HG03354 (cell line): ENCODE measurements around the gene HBZ.
"Not testable (repeated sequence)": the region's sequence is repeated elsewhere in the genome, so short reads cannot be mapped to it uniquely, and the experiment has no call there.

Source experiments
- ATAC-seq: cut with Tn5 transposase; IDR thresholded peaks from one replicate; pipeline ENCODE4 v1.9.1; 2021; ENCODE audit warnings: mild to moderate bottlenecking; ENCODE audit not compliant: unreplicated experiment, poor library complexity, severe bottlenecking

Gene HBZ

DNA sequence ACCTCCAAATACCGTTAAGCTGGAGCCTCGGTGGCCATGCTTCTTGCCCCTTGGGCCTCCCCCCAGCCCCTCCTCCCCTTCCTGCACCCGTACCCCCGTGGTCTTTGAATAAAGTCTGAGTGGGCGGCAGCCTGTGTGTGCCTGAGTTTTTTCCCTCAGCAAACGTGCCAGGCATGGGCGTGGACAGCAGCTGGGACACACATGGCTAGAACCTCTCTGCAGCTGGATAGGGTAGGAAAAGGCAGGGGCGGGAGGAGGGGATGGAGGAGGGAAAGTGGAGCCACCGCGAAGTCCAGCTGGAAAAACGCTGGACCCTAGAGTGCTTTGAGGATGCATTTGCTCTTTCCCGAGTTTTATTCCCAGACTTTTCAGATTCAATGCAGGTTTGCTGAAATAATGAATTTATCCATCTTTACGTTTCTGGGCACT lies 25.0 kb downstream of the HBZ start:
- no peak for ATAC-seq

DNA sequence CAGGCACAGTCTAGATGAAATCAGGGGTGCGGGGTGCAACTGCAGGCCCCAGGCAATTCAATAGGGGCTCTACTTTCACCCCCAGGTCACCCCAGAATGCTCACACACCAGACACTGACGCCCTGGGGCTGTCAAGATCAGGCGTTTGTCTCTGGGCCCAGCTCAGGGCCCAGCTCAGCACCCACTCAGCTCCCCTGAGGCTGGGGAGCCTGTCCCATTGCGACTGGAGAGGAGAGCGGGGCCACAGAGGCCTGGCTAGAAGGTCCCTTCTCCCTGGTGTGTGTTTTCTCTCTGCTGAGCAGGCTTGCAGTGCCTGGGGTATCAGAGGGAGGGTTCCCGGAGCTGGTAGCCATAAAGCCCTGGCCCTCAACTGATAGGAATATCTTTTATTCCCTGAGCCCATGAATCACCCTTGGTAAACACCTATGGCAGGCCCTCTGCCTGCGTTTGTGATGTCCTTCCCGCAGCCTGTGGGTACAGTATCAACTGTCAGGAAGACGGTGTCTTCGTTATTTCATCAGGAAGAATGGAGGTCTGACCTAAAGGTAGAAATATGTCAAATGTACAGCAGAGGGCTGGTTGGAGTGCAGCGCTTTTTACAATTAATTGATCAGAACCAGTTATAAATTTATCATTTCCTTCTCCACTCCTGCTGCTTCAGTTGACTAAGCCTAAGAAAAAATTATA lies 25.7 kb downstream of the HBZ start:
- no peak for ATAC-seq

DNA sequence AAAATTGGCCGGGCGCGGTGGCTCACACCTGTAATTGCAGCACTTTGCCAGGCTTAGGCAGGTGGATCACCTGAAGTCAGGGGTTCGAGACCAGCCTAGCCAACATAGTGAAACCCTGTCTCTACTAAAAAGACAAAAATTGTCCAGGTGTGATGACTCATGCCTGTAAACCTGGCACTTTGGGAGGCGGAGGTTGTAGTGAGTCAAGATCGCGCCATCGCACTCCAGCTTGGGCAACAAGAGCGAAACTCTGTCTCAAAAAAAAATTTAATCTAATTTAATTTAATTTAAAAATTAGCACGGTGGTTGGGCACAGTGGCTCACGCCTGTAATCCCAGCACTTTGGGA lies 26.2 kb downstream of the HBZ start:
- ATAC-seq, result no peak

DNA sequence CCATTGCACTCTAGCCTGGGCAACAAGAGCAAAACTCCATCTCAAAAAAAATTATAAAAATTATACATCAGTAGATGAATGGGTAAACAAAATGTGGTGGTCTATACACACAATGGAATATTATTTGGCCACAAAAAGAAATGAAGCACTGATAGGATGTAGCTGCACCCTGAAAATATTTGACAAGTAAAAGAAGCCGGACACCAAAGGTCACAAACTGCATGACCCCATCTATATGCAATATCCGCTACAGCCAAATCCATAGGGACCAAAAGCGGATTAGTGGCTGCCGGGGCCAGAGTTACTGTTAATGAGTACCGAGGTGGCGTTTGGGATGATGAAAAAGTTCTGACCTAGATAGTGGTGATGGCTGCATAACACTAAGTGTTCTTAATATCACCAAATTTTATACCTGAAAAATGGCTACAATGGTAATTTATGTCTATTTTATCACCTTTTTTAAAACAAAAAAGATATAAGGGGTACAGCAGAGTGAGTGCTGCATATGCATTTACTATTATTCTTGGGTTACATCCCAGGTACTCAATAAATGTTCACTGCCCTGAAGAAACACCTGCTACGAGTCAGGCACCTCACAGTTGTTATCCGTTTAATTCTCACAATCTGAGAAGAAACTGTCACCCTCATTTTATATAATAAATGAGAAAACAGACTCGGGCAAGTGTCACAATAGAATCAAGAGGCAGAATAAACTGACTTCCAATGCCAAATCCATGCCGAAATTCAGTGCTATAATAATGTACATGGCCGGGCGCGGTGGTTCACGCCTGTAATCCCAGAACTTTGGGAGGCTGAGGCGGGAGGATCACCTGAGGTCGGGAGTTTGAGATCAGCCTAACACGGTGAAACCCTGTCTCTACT lies 27.0 kb downstream of the HBZ start:
- no peak for ATAC-seq

DNA sequence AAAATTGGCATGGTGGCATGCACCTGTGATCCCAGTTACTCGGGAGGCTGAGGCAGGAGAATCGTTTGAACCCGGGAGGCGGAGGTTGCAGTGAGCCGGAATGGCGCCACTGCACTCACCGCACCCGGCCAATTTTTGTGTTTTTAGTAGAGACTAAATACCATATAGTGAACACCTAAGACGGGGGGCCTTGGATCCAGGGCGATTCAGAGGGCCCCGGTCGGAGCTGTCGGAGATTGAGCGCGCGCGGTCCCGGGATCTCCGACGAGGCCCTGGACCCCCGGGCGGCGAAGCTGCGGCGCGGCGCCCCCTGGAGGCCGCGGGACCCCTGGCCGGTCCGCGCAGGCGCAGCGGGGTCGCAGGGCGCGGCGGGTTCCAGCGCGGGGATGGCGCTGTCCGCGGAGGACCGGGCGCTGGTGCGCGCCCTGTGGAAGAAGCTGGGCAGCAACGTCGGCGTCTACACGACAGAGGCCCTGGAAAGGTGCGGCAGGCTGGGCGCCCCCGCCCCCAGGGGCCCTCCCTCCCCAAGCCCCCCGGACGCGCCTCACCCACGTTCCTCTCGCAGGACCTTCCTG lies 27.7 kb downstream of the HBZ start, which contains the start of gene HBQ1:
HBQ1 (plus strand) TSS at position 359 of the 575 bp plus-strand sequence; CDS start at position 387, 28 bp downstream.
- ATAC-seq, result no peak

DNA sequence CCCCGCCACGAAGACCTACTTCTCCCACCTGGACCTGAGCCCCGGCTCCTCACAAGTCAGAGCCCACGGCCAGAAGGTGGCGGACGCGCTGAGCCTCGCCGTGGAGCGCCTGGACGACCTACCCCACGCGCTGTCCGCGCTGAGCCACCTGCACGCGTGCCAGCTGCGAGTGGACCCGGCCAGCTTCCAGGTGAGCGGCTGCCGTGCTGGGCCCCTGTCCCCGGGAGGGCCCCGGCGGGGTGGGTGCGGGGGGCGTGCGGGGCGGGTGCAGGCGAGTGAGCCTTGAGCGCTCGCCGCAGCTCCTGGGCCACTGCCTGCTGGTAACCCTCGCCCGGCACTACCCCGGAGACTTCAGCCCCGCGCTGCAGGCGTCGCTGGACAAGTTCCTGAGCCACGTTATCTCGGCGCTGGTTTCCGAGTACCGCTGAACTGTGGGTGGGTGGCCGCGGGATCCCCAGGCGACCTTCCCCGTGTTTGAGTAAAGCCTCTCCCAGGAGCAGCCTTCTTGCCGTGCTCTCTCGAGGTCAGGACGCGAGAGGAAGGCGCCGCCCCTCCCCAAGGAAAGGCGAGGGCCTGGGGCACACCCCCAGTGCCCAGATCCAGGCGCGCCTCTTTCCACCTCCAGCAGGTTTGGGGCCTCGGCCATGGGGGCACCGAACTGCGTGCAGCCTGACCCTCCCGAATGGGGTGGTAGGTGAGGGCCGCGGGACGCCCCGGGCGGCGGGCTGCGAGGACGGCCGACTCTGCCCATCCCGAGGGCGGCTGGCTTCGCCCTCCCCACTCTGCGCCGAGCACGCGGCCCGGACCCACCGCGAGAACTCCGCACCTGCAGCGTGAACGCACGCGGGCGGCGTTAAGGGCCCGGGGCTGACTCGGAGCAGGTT lies 28.5 kb downstream of the HBZ start:
- peak; percentile 53 for ATAC-seq

DNA sequence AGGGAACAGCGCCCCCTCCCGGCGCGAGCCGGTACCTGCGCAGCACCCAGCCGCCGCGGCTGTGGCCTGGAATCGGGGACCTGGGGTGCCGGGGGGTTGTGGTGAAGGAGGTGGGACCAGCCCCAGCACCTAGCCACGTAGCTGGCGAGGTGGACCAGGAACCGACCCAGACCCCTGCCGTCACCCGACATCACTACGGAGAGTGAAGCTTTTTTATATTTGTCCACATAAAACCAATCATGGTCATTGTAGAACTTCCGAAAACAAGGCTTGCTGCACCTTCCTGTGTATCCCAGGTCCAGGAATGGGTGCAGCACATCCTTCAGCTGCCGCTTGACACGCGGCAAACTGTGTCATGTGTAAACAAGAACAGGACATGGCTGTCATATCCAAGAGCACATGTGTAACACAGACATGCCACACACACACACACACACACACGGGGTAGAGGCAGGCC lies 29.1 kb downstream of the HBZ start:
- no peak for ATAC-seq

DNA sequence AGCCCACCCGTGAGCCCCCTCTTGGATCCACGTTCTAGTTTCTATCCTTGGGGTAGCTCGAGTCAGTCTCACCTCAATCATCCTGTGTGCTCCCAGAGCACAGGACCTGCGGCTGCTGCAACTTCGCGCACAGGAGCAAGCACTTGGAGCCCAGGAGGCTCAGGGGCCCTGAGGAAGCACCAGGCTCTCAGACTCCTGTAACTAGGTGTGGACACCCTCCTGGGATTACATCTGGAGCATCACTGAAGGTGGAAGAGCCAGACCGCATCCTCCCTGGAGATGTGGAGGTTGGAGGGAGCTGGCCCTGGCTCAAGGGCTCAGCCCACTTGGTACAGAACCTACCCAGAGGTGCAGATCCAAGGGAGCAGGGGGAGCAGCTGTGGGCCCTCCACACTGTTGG lies 30.6 kb downstream of the HBZ start:
- ATAC-seq, result no peak

DNA sequence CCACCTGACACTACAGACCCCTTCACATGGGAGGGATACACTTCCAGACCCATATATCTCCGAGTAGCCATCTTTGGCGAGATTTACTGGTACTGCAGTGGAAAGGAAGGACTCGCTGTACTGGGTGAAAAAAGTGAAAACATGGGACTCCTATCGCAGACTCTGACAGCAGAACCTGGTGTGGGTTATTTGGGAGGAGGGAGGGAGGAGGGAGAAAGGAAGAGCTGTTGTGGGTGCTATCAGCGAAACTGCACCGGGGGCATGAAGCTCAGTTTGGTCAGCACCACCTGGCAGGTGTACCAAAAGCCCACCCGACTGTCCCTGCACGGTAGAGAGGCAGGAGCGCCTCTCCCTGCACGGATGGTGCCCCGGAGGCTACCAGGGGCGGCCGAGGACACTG lies 32.8 kb downstream of the HBZ start:
- no peak for ATAC-seq

DNA sequence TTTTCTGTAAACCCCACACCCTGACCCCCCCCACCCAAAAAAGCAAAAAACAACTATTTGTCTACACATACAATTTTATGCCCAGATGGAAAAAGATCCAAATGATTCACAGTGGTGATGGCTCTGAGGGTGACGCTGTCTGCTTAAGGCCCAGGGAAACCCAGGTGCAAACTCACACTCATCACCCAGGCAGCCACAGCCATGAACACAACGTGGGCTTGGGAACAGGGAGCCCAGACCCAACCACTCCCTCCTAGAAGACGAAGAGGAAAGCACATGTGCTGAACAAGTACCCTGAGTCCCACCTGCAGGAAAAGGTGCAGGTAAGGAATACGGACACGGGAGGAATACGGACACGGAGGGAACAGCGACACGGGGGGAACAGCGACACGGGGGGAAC lies 33.2 kb downstream of the HBZ start:
- no peak for ATAC-seq

DNA sequence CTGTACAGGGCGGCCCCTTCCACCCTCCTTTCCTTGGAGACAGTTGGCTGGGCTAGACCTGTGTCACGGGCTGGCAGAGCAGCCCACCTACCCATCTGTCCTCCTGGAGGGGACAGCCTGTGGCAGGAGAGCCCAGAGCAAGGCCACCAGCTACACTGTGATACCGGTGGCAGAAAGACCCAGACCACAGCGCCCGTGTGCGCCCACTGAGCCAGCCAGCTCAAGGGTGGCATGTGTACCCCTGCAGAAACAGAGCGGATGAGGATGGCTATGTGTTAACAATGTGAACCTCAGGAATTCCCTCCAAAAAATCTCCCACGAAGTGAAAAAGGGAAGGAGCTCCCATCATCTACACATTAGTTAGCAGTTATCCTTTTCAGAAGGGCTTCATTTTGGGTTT lies 34.9 kb downstream of the HBZ start:
- no peak for ATAC-seq

DNA sequence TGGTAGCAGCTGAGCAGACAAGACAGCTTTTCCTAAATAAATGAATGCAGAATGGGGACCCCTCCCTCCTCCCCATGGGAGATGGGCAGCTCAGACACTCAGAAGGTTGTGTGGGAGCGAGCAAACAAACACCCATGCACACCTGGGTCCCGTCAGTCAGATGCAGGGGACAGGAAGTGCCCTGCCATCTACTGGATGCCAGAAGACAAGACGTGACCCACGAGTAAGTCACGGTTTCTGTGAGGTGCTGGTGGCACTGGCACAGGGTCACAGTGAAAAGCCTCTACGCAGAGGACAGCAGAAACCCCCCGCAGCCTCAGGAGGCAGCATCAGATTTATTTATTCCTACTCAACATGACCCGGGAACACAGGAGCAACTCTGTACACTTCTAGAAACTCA lies 36.2 kb downstream of the HBZ start:
- no peak for ATAC-seq

DNA sequence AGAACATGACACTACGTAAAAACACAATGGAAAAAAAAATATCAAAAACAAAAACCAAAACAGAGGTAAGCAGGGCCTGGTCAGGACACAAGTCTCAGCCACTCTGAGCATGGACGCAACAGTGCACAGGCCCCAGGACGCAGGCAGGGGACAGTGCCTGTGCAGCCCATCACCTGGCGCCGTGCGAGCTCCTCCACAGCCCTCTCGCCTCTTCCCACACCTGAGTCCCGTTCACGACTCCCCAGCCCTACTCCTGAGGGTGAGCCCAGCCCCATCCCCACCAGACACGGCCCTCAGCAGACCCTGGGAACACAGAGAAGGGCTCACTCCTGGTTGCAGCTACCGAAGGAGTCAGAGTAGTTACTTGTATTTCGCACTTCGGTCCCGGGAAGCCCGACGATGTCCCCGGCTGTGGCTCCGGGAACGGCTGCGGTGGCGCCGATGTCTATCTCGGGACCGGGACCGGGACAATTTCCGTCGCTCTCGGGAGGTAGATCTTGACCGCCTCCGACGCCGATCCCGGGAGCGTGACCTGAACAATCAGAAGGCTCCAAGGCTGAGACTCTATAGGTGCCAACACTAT lies 37.3 kb downstream of the HBZ start:
- no peak for ATAC-seq

DNA sequence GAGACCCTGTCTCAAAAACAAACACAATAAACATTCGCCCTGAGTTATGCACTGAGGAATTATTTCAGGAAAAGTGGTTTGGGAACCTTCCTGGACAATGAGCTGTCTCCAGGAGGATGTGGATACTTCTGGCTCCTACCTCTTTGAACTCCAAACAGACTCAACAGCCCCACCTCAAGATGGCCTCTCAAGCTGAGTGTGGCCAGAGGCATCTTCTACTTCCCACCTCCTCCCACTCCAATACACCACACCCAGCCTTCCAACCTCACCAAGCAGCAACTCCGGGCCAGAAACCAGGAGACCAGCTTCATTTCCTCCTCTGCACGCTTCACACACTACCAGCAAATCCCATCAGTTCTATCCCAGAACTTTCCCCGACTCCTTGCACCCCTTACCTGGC lies 39.4 kb downstream of the HBZ start:
- ATAC-seq, result no peak

DNA sequence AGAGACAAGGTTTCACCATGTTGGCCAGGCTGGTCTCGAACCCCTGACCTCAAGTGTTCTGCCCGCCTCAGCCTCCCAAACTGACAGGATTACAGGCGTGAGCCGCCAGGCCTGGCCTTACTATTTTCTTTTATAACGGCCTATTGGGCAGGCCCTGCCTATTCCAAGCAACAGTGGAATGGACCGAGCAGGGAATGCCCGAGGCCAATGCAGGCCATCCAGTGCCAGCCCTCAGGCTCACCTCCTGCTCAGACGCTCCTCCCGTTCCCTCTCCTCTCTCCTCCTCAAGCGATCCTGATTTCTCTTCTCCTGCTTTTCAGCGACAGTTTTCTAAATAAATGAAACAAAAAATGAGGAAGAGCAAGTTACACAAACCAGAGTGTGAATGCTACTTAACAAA lies 40.2 kb downstream of the HBZ start:
- no peak for ATAC-seq

DNA sequence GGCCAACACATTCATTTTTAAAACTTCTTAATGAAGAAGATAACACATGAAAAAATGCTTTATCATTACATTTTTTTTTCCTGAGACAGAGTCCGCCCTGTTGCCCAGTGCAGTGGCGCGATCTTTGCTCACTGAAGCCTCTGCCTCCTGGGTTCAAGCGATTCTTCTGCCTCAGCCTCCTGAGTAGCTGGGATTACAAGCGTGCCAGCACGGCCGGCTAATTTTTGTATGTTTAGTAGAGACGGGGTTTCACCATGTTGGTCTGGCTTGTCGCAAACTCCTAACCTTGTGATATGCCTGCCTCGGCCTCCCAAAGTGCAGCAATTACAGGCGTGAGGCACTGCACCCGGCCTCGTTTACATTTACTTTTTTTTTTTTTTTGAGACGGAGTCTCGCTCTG lies 41.0 kb downstream of the HBZ start:
- ATAC-seq, result no peak

DNA sequence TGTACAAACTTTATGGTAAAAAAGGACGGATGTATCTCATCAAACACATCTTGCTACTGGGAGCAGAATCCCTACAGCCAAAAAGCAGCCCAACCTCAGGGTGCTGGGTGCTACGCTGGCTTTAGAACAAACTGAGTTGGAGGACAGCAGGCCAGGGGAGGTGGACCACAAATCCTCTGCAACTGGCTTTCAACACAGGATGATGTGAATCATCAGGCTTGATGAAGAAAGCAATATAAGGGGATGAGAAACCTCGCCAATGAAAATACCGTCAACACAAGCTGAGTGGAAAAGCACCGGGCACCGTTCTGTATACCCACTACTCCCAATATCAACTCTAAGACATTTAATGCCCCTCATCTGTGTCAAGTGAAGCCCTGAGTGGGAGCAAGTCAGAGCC lies 42.1 kb downstream of the HBZ start:
- ATAC-seq, result no peak

DNA sequence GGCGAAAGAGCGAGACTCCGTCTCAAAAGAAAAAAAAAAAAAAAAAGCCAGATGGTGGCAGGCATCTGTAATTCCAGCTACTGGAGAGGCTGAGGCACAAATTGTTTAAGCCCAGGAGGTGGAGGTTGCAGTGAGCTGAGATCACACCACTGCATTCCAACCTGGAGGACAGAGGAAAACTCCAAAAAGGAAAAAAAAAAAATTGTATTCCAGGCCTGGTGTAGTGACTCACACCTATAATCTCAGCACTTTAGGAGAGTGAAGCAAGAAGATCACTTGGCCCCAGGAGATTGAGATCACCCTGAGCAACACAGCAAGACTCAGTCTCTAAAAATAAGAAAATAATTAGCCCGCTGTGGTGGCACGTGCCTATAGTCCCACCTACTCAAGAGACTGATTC lies 47.9 kb downstream of the HBZ start:
- ATAC-seq, result no peak

DNA sequence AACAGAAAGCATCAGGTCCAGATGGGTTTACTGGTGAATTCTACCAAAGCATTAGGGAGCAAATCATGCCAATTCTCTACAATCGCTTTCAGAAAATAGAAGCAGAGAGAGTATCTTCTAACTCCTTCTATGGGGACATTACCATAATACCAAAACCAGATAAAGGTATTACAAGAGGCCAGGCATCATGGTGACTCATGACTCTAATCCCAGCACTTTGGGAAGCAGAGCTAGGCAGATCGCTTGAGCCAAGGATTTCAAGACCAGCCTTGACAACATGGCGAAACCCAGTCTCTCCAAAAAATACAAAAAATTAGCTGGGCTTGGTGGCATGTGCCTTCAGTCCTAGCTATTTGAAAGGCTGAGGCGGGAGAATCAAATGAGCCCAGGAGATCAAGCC lies 50.8 kb downstream of the HBZ start:
- ATAC-seq, result no peak

DNA sequence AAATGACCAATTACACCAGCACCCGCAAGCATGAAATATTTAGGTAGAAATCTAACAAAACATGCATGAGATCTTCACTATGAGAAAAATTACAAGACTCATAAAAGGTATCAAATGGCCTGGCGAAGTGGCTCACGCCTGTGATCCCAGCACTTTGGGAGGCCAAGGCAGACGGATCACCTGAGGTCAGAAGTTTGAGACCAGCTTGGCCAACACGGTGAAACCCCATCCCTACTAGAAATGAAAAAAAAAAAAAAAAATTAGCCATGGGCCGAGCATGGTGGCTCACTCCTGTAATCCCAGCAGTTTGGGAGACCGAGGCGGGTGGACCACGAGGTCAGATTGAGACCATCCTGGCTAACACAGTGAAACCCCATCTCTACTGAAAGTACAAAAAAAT lies 51.6 kb downstream of the HBZ start:
- ATAC-seq, result not testable (repeated sequence)
